Head of caudate nucleus (tissue), 42 donors: Measurements from ENCODE around the gene MRTFB.
"Not testable (repeated sequence)": the region's sequence is repeated elsewhere in the genome, so short reads cannot be mapped to it uniquely, and the experiment has no call there.

Source experiments
- DNase-seq, 42 donors: peaks; one replicate each; pipeline versions ENCODE4 v3.0.0 to v3.0.0-alpha.2; 2020 to 2021; ENCODE audit warnings: mixed read lengths in 7 of 42
- intact Hi-C: fragments of 100-400 bp; cut with DNase I; formaldehyde crosslinking; loops from one replicate; pipeline ENCODE4 v1.15.0; 2022

MRTFB gene

GRCh38 chr16:14168146-14168545 is 97.0 kb downstream of the MRTFB start:
- no peak for DNase-seq

GRCh38 chr16:14172200-14172809 is 101.2 kb downstream of the MRTFB start:
- DNase-seq: no peak
- intact Hi-C loops: no loop called here

More at GRCh38 chr16:14168146-14168545, 97.0 kb downstream of the MRTFB start:
- intact Hi-C loops: no loop called here

- intact Hi-C loops: no loop called here
- no peak for DNase-seq
Observed at GRCh38 chr16:14175086-14175485, 104.0 kb downstream of the MRTFB start.

GRCh38 chr16:14177704-14178103 is 106.6 kb downstream of the MRTFB start:
- intact Hi-C loops: no loop called here

GRCh38 chr16:14179116-14179515 is 108.0 kb downstream of the MRTFB start:
- intact Hi-C loops: no loop called here
- no peak for DNase-seq

More at GRCh38 chr16:14177704-14178103, 106.6 kb downstream of the MRTFB start:
- DNase-seq: no peak

GRCh38 chr16:14180481-14180944 is 109.4 kb downstream of the MRTFB start:
- intact Hi-C loops: loop anchor here (10.0 kb wide), 1 partner anchor 106 kb away; the partner anchor contains the start of gene MRTFB
- no peak for DNase-seq

- intact Hi-C loops: loop anchor here (10.0 kb wide), 1 partner anchor 107 kb away; the partner anchor contains the start of gene MRTFB
- no peak for DNase-seq
Observed at GRCh38 chr16:14181371-14182050, 110.4 kb downstream of the MRTFB start.

- no peak for DNase-seq
- intact Hi-C loops: loop anchor here (10.0 kb wide), 1 partner anchor 108 kb away; the partner anchor contains the start of gene MRTFB
Observed at GRCh38 chr16:14182999-14183398, 111.9 kb downstream of the MRTFB start.

GRCh38 chr16:14183962-14184361 is 112.8 kb downstream of the MRTFB start:
- not testable (repeated sequence) for DNase-seq
- intact Hi-C loops: loop anchor here (10.0 kb wide), 1 partner anchor 109 kb away; the partner anchor contains the start of gene MRTFB

- DNase-seq: peak; percentile 38 to 86 (median 62)
Observed at GRCh38 chr16:14186007-14186794, 115.1 kb downstream of the MRTFB start.

GRCh38 chr16:14186795-14187221 is 115.7 kb downstream of the MRTFB start:
- intact Hi-C loops: loop anchor here (10.0 kb wide), 1 partner anchor 112 kb away; the partner anchor contains the start of gene MRTFB
- no peak for DNase-seq

More at GRCh38 chr16:14186007-14186794, 115.1 kb downstream of the MRTFB start:
- intact Hi-C loops: loop anchor here (10.0 kb wide), 1 partner anchor 111 kb away; the partner anchor contains the start of gene MRTFB

- DNase-seq: peak in 5 of 42 donors; percentile 26 to 52 (median 28)
- intact Hi-C loops: loop anchor here (10.0 kb wide), 1 partner anchor 113 kb away; the partner anchor contains the start of gene MRTFB
Observed at GRCh38 chr16:14187517-14188338, 116.6 kb downstream of the MRTFB start.

GRCh38 chr16:14193316-14193871 is 122.3 kb downstream of the MRTFB start:
- intact Hi-C loops: no loop called here
- DNase-seq: no peak

- intact Hi-C loops: no loop called here
- no peak for DNase-seq
Observed at GRCh38 chr16:14194721-14195120, 123.6 kb downstream of the MRTFB start.

- DNase-seq: peak in 22 of 42 donors; percentile 24 to 76 (median 49)
- intact Hi-C loops: no loop called here
Observed at GRCh38 chr16:14196011-14196410, 124.9 kb downstream of the MRTFB start.

- intact Hi-C loops: no loop called here
Observed at GRCh38 chr16:14196539-14196938, 125.4 kb downstream of the MRTFB start.

GRCh38 chr16:14198012-14198411 is 126.9 kb downstream of the MRTFB start:
- intact Hi-C loops: no loop called here
- no peak for DNase-seq

More at GRCh38 chr16:14196539-14196938, 125.4 kb downstream of the MRTFB start:
- no peak for DNase-seq

GRCh38 chr16:14198572-14198971 is 127.5 kb downstream of the MRTFB start:
- intact Hi-C loops: no loop called here

More at GRCh38 chr16:14198572-14198971, 127.5 kb downstream of the MRTFB start:
- DNase-seq: no peak
